NB4 (cell line): ENCODE data around the gene ARID1B.

ENCODE experiments used
- DNase-seq: peaks from one replicate; pipeline ENCODE4 v3.0.0; 2010; ENCODE audit warnings: low read depth
- H3K4me3 ChIP-seq: one replicate; pipeline ENCODE4 v1.5.1; 2011; ENCODE audit warnings: mild to moderate bottlenecking, low read depth, low read length, moderate library complexity
- MAX ChIP-seq: IDR thresholded peaks from 2 replicates; pipeline ENCODE4 v1.6.1; 2011; ENCODE audit warnings: low read depth, low read length
- MYC ChIP-seq: IDR thresholded peaks from 2 replicates; pipeline ENCODE4 v1.6.1; 2011; ENCODE audit warnings: low read depth, low read length
- POLR2A ChIP-seq: IDR thresholded peaks from 2 replicates; pipeline ENCODE4 v1.6.1; 2011; ENCODE audit warnings: mild to moderate bottlenecking; ENCODE audit not compliant: insufficient read length; ENCODE audit errors: extremely low read depth
- TF ChIP-seq, protein P1 (sequence below): IDR thresholded peaks from one replicate; pipeline ENCODE4 v1.5.1; 2012; ENCODE audit warnings: low read depth, low read length

ARID1B gene

DNA sequence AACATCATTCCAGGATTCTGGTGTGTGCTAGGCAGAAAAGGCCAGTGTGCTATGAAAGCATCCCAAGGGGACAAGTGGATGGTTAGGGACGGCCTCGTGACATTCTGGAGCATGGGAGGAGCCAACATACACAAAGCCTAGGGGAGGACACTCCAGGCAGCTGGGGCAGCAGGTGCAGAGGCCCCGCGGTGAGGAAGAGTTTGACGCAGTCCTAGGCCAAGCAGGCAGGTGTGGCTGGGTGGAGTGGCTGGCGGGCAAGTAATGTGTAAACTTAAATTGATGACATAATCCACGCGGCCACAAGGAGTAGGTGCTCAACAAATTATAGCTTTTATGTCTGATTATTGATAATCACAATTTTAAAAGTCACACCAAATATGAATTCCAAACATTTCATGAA lies 452.5 kb downstream of the ARID1B start:
- no peak for DNase-seq
- TF ChIP-seq MAX (no peak), POLR2A (no peak), MYC (no peak)
- TF ChIP-seq, protein P1, sequence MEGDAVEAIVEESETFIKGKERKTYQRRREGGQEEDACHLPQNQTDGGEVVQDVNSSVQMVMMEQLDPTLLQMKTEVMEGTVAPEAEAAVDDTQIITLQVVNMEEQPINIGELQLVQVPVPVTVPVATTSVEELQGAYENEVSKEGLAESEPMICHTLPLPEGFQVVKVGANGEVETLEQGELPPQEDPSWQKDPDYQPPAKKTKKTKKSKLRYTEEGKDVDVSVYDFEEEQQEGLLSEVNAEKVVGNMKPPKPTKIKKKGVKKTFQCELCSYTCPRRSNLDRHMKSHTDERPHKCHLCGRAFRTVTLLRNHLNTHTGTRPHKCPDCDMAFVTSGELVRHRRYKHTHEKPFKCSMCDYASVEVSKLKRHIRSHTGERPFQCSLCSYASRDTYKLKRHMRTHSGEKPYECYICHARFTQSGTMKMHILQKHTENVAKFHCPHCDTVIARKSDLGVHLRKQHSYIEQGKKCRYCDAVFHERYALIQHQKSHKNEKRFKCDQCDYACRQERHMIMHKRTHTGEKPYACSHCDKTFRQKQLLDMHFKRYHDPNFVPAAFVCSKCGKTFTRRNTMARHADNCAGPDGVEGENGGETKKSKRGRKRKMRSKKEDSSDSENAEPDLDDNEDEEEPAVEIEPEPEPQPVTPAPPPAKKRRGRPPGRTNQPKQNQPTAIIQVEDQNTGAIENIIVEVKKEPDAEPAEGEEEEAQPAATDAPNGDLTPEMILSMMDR = no peak
- H3K4me3 ChIP-seq = no peak overlapping the region

DNA sequence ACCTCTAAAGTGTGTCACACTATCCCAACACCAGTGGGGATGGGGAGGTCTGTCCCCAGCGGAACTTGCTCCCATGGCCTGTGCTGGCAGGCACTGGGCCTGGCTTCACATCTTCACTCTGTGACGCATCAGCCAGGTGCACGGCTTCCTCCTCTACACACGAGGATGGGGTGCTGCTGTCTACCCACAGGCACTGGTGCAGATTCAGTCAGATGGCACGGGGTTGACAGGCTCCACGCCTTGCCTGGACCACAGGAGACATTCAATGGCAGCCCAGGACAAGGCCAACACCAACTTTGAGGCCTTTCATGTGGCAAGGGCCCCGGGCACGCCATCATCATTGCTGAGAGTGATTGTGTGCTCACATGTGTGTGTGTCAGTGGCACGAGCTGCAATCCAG lies 453.7 kb downstream of the ARID1B start:
- no peak overlapping the region for H3K4me3 ChIP-seq
- DNase-seq = no peak
- TF ChIP-seq MAX (no peak), POLR2A (no peak), MYC (no peak)
- TF ChIP-seq, protein P1 = no peak

DNA sequence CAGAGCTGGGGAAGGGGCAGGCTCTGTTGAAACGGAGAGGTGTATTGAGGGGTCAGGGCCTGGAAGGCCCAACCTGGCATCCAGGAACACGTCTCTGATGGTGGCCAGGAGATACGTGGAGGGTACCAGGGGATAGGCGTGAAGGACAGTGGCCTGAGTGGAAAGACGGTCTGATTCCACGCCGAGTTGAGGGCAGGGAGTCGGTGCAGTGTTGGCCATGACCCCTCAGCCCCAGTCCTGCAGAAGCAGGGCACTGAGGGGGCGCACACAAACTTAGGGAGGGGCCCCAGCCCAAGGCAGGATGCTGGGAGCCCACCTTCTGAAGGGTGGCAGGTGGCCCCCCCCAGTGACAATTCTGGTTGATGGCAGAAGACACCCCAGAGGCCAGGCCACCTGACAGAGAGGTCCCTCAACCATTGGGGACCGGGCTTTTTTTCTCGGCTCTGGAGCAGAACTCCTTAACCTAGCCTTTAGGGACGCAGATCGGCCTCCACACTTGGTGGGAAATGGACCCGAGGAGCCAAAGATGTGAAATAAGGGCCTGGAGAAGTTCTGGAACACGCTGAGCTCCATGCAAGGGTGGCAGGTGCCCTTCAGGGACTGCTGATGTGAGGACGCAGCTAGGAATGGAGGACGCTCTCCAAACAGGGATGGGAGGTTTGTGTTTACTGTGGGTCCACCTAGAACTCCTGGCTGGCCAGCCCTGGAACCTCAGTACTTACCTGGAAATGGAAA lies 455.1 kb downstream of the ARID1B start:
- DNase-seq = no peak
- no peak overlapping the region for H3K4me3 ChIP-seq
- TF ChIP-seq MYC = no peak
- no peak for TF ChIP-seq MAX
- TF ChIP-seq POLR2A = no peak
- TF ChIP-seq, protein P1 = no peak

DNA sequence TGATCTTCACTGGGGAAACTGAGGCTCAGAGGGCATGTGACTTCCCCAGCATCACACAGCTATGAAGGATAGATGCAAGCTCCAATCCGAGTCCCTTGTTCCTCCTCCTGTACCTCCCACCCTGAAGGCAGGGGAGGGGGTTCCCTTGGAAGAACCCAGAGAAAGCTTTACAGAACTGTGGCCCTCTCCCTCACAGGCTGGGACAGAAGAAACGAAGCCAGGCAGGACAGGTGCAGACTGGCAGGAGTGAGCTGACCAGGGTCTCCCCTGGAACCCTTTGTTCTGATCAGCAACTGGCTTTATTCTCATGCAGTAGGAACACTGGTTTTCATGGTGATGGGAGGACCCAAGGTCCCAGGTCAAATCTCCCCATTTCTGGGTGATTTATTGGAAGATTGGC lies 456.0 kb downstream of the ARID1B start:
- no peak for DNase-seq
- TF ChIP-seq, protein P1 = no peak
- TF ChIP-seq POLR2A (no peak), MYC (no peak), MAX (no peak)
- H3K4me3 ChIP-seq = no peak overlapping the region

GRCh38 chr6:157233686-157234085 lies 456.5 kb downstream of the ARID1B start:
- no peak overlapping the region for H3K4me3 ChIP-seq
- no peak for TF ChIP-seq POLR2A
- no peak for TF ChIP-seq MYC
- TF ChIP-seq MAX = no peak
- TF ChIP-seq, protein P1 = no peak
- no peak for DNase-seq

- no peak for TF ChIP-seq MAX
- TF ChIP-seq POLR2A = no peak
- TF ChIP-seq, protein P1 = peak; percentile 25
- no peak for TF ChIP-seq MYC
- DNase-seq = no peak
- no peak overlapping the region for H3K4me3 ChIP-seq
Measured at GRCh38 chr6:157235600-157236039, 458.4 kb downstream of the ARID1B start.
